ENCODE data around the gene SH3YL1.

- no peak for TF ChIP-seq CTCF (optimal IDR thresholded peaks at IDR 0.05 in 1 of 3, IDR thresholded peaks at IDR 0.05 in 1 of 3, conservative IDR thresholded peaks at IDR 0.05 in 1 of 3; ENCODE audit: extremely low read depth in 1 of 3, insufficient read depth in 2 of 3, low read length in 3 of 3)
- no peak for TF ChIP-seq EZH2 (IDR thresholded peaks at IDR 0.05; ENCODE audit: low read length)
These were observed 49.7 kb downstream of the SH3YL1 start for GRCh38 chr2:213932-214693.
